HEK293 (cell line): ENCODE data around the gene DDN.

ENCODE experiments used
- ZBTB1 ChIP-seq: fragments of 450-650 bp; formaldehyde crosslinking; IDR thresholded peaks from 2 replicates; pipeline ENCODE4 v1.5.1; 2016; ENCODE audit warnings: missing biosample characterization, missing genetic modification characterization
- ZBTB21 ChIP-seq: fragments of 450-650 bp; formaldehyde crosslinking; IDR thresholded peaks from 2 replicates; pipeline ENCODE4 v1.5.1; 2017; ENCODE audit warnings: missing biosample characterization, missing genetic modification characterization
- ZFHX2 ChIP-seq: fragments of 450-650 bp; formaldehyde crosslinking; conservative IDR thresholded peaks from 2 replicates; pipeline ENCODE4 v1.5.1; 2016; ENCODE audit warnings: missing biosample characterization, missing genetic modification characterization
- ZNF114 ChIP-seq: fragments of 450-650 bp; formaldehyde crosslinking; IDR thresholded peaks from 2 replicates; pipeline ENCODE4 v1.5.0; 2017; ENCODE audit warnings: missing biosample characterization, missing genetic modification characterization
- ZNF140 ChIP-seq: fragments of 450-650 bp; formaldehyde crosslinking; IDR thresholded peaks from 2 replicates; pipeline ENCODE4 v1.5.1; 2016; ENCODE audit warnings: missing biosample characterization, missing genetic modification characterization
- ZNF274 ChIP-seq, 2 experiments: fragments of 200-500 bp in 1 of 2; fragments of 450-650 bp in 1 of 2; sonication (Bioruptor generic) in 1 of 2; formaldehyde crosslinking in 1 of 2; IDR thresholded peaks; 2 replicates each; pipeline versions ENCODE4 v1.5.1 to v1.6.1; 2014 to 2016; ENCODE audit warnings: borderline replicate concordance in 1 of 2, inconsistent platforms in 1 of 2, low read length in 1 of 2, missing biosample characterization in 1 of 2, missing genetic modification characterization in 1 of 2
- ZNF510 ChIP-seq: fragments of 450-650 bp; formaldehyde crosslinking; IDR thresholded peaks from 2 replicates; pipeline ENCODE4 v1.5.1; 2018; ENCODE audit warnings: mild to moderate bottlenecking, missing genetic modification characterization, missing biosample characterization; ENCODE audit not compliant: insufficient replicate concordance
- TF ChIP-seq, protein P1 (sequence below): fragments of 450-650 bp; formaldehyde crosslinking; IDR thresholded peaks from 2 replicates; pipeline ENCODE4 v1.5.1; 2016; ENCODE audit warnings: missing biosample characterization, missing genetic modification characterization
- TF ChIP-seq, protein P2 (sequence below): fragments of 450-650 bp; formaldehyde crosslinking; IDR thresholded peaks from 2 replicates; pipeline ENCODE4 v1.5.1; 2016; ENCODE audit warnings: missing biosample characterization, missing genetic modification characterization
- TF ChIP-seq, protein P3 (sequence below): fragments of 450-650 bp; formaldehyde crosslinking; IDR thresholded peaks from 2 replicates; pipeline ENCODE4 v1.5.1; 2016; ENCODE audit warnings: missing biosample characterization, missing genetic modification characterization
- TF ChIP-seq, protein P4 (sequence below): fragments of 450-650 bp; formaldehyde crosslinking; IDR thresholded peaks from 2 replicates; pipeline ENCODE4 v1.5.1; 2016; ENCODE audit warnings: missing biosample characterization, missing genetic modification characterization
- TF ChIP-seq, protein P5 (sequence below): fragments of 450-650 bp; formaldehyde crosslinking; IDR thresholded peaks from 2 replicates; pipeline ENCODE4 v1.5.1; 2016; ENCODE audit warnings: missing biosample characterization, missing genetic modification characterization, low read depth
- TF ChIP-seq, protein P6 (sequence below): fragments of 450-650 bp; formaldehyde crosslinking; IDR thresholded peaks from 2 replicates; pipeline ENCODE4 v1.5.1; 2016; ENCODE audit warnings: missing biosample characterization, missing genetic modification characterization
- TF ChIP-seq, protein P7 (sequence below): fragments of 450-650 bp; formaldehyde crosslinking; IDR thresholded peaks from 2 replicates; pipeline ENCODE4 v1.5.1; 2016; ENCODE audit warnings: missing biosample characterization, missing genetic modification characterization

DNA sequence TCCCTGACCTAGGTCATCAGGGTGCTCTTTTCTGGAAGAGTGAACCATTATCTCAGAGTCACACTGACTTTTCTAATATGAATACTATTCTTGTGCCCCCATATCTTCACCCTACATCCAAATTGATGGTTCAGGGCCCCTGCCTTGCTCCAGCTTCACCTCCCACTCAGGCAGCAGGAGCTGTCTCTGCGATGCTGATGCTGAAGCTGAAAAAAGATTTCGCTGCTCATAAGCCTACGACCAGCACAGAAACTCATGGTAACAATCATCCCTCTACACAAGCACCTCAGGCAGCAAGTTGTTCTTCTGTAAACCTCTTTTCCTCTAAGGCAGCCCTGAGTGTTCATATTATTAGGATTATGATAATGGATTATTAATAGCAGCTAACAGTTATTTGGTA, 45.1 kb downstream of the DDN start:
- no peak for TF ChIP-seq ZNF274 (IDR thresholded peaks at IDR 0.05; ENCODE audit: low read length)
- TF ChIP-seq ZNF274 (tag by site-specific recombination; IDR thresholded peaks at IDR 0.05; ENCODE audit: borderline replicate concordance), result no peak
- no peak for TF ChIP-seq ZBTB21 (tag by site-specific recombination)
- TF ChIP-seq, protein P1, sequence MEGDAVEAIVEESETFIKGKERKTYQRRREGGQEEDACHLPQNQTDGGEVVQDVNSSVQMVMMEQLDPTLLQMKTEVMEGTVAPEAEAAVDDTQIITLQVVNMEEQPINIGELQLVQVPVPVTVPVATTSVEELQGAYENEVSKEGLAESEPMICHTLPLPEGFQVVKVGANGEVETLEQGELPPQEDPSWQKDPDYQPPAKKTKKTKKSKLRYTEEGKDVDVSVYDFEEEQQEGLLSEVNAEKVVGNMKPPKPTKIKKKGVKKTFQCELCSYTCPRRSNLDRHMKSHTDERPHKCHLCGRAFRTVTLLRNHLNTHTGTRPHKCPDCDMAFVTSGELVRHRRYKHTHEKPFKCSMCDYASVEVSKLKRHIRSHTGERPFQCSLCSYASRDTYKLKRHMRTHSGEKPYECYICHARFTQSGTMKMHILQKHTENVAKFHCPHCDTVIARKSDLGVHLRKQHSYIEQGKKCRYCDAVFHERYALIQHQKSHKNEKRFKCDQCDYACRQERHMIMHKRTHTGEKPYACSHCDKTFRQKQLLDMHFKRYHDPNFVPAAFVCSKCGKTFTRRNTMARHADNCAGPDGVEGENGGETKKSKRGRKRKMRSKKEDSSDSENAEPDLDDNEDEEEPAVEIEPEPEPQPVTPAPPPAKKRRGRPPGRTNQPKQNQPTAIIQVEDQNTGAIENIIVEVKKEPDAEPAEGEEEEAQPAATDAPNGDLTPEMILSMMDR, result no peak
- TF ChIP-seq ZFHX2 (tag by site-specific recombination), result no peak
- TF ChIP-seq ZNF114, result no peak
- TF ChIP-seq, protein P2, sequence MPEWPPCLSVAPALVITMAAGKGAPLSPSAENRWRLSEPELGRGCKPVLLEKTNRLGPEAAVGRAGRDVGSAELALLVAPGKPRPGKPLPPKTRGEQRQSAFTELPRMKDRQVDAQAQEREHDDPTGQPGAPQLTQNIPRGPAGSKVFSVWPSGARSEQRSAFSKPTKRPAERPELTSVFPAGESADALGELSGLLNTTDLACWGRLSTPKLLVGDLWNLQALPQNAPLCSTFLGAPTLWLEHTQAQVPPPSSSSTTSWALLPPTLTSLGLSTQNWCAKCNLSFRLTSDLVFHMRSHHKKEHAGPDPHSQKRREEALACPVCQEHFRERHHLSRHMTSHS, result no peak
- no peak for TF ChIP-seq ZNF140 (tag by site-specific recombination)
- TF ChIP-seq, protein P3, sequence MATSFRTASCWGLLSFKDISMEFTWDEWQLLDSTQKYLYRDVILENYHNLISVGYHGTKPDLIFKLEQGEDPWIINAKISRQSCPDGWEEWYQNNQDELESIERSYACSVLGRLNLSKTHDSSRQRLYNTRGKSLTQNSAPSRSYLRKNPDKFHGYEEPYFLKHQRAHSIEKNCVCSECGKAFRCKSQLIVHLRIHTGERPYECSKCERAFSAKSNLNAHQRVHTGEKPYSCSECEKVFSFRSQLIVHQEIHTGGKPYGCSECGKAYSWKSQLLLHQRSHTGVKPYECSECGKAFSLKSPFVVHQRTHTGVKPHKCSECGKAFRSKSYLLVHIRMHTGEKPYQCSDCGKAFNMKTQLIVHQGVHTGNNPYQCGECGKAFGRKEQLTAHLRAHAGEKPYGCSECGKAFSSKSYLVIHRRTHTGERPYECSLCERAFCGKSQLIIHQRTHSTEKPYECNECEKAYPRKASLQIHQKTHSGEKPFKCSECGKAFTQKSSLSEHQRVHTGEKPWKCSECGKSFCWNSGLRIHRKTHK, result no peak
- TF ChIP-seq, protein P4, sequence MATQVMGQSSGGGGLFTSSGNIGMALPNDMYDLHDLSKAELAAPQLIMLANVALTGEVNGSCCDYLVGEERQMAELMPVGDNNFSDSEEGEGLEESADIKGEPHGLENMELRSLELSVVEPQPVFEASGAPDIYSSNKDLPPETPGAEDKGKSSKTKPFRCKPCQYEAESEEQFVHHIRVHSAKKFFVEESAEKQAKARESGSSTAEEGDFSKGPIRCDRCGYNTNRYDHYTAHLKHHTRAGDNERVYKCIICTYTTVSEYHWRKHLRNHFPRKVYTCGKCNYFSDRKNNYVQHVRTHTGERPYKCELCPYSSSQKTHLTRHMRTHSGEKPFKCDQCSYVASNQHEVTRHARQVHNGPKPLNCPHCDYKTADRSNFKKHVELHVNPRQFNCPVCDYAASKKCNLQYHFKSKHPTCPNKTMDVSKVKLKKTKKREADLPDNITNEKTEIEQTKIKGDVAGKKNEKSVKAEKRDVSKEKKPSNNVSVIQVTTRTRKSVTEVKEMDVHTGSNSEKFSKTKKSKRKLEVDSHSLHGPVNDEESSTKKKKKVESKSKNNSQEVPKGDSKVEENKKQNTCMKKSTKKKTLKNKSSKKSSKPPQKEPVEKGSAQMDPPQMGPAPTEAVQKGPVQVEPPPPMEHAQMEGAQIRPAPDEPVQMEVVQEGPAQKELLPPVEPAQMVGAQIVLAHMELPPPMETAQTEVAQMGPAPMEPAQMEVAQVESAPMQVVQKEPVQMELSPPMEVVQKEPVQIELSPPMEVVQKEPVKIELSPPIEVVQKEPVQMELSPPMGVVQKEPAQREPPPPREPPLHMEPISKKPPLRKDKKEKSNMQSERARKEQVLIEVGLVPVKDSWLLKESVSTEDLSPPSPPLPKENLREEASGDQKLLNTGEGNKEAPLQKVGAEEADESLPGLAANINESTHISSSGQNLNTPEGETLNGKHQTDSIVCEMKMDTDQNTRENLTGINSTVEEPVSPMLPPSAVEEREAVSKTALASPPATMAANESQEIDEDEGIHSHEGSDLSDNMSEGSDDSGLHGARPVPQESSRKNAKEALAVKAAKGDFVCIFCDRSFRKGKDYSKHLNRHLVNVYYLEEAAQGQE, result no peak
- TF ChIP-seq, protein P5, sequence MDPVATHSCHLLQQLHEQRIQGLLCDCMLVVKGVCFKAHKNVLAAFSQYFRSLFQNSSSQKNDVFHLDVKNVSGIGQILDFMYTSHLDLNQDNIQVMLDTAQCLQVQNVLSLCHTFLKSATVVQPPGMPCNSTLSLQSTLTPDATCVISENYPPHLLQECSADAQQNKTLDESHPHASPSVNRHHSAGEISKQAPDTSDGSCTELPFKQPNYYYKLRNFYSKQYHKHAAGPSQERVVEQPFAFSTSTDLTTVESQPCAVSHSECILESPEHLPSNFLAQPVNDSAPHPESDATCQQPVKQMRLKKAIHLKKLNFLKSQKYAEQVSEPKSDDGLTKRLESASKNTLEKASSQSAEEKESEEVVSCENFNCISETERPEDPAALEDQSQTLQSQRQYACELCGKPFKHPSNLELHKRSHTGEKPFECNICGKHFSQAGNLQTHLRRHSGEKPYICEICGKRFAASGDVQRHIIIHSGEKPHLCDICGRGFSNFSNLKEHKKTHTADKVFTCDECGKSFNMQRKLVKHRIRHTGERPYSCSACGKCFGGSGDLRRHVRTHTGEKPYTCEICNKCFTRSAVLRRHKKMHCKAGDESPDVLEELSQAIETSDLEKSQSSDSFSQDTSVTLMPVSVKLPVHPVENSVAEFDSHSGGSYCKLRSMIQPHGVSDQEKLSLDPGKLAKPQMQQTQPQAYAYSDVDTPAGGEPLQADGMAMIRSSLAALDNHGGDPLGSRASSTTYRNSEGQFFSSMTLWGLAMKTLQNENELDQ (tag by site-specific recombination), result no peak
- no peak for TF ChIP-seq ZNF510
- TF ChIP-seq, protein P6, sequence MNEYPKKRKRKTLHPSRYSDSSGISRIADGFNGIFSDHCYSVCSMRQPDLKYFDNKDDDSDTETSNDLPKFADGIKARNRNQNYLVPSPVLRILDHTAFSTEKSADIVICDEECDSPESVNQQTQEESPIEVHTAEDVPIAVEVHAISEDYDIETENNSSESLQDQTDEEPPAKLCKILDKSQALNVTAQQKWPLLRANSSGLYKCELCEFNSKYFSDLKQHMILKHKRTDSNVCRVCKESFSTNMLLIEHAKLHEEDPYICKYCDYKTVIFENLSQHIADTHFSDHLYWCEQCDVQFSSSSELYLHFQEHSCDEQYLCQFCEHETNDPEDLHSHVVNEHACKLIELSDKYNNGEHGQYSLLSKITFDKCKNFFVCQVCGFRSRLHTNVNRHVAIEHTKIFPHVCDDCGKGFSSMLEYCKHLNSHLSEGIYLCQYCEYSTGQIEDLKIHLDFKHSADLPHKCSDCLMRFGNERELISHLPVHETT, result no peak
- TF ChIP-seq, protein P7, sequence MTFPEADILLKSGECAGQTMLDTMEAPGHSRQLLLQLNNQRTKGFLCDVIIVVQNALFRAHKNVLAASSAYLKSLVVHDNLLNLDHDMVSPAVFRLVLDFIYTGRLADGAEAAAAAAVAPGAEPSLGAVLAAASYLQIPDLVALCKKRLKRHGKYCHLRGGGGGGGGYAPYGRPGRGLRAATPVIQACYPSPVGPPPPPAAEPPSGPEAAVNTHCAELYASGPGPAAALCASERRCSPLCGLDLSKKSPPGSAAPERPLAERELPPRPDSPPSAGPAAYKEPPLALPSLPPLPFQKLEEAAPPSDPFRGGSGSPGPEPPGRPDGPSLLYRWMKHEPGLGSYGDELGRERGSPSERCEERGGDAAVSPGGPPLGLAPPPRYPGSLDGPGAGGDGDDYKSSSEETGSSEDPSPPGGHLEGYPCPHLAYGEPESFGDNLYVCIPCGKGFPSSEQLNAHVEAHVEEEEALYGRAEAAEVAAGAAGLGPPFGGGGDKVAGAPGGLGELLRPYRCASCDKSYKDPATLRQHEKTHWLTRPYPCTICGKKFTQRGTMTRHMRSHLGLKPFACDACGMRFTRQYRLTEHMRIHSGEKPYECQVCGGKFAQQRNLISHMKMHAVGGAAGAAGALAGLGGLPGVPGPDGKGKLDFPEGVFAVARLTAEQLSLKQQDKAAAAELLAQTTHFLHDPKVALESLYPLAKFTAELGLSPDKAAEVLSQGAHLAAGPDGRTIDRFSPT, result no peak
- TF ChIP-seq ZBTB1 (tag by site-specific recombination), result no peak
